ENCODE data around the gene IL31RA.

IL31RA gene

GRCh38 chr5:55959208-55959607, 108.1 kb downstream of the IL31RA start:
- Histone ChIP-seq H3K4me3 (ENCODE audit: low read length) (no peak overlapping the region), H3K27ac (ENCODE audit: low read depth, low read length) (no peak overlapping the region), H3K9me2 (replicated peaks; ENCODE audit: control insufficient read depth, low read length) (no peaks in the 10 kb centered on the region), H4K20me1 (ENCODE audit: control insufficient read depth, insufficient read depth, low read depth, low read length) (no peaks in the 10 kb centered on the region), H3K4me2 (ENCODE audit: low read length) (no peak overlapping the region), H3K9me3 (ENCODE audit: control insufficient read depth, insufficient read depth, low read length) (no peaks in the 10 kb centered on the region), H3K4me1 (ENCODE audit: control insufficient read depth, low read length) (no peaks in the 10 kb centered on the region), H3F3A (ENCODE audit: control insufficient read depth, insufficient read depth) (no peaks in the 10 kb centered on the region), H3K79me2 (ENCODE audit: control insufficient read depth, low read length) (no peaks in the 10 kb centered on the region), H3K36me3 (ENCODE audit: control insufficient read depth, low read length) (peaks cover 10% of the 10 kb centered on the region), H3K27me3 (ENCODE audit: control insufficient read depth, low read length) (no peaks in the 10 kb centered on the region)
- TF ChIP-seq, protein P1, sequence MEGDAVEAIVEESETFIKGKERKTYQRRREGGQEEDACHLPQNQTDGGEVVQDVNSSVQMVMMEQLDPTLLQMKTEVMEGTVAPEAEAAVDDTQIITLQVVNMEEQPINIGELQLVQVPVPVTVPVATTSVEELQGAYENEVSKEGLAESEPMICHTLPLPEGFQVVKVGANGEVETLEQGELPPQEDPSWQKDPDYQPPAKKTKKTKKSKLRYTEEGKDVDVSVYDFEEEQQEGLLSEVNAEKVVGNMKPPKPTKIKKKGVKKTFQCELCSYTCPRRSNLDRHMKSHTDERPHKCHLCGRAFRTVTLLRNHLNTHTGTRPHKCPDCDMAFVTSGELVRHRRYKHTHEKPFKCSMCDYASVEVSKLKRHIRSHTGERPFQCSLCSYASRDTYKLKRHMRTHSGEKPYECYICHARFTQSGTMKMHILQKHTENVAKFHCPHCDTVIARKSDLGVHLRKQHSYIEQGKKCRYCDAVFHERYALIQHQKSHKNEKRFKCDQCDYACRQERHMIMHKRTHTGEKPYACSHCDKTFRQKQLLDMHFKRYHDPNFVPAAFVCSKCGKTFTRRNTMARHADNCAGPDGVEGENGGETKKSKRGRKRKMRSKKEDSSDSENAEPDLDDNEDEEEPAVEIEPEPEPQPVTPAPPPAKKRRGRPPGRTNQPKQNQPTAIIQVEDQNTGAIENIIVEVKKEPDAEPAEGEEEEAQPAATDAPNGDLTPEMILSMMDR (IDR thresholded peaks at IDR 0.05; ENCODE audit: low read depth, low read length, poor library complexity, severe bottlenecking) = no peak
- TF ChIP-seq EZH2phosphoT487 (IDR thresholded peaks at IDR 0.05; ENCODE audit: borderline replicate concordance, low read length) = no peak

- no peaks in the 10 kb centered on the region for H3F3A ChIP-seq (ENCODE audit: control insufficient read depth, insufficient read depth)
- H3K9me3 ChIP-seq (ENCODE audit: control insufficient read depth, insufficient read depth, low read length) = no peaks in the 10 kb centered on the region
- H3K79me2 ChIP-seq (ENCODE audit: control insufficient read depth, low read length) = no peaks in the 10 kb centered on the region
- no peak overlapping the region for H3K27ac ChIP-seq (ENCODE audit: low read depth, low read length)
- H3K4me2 ChIP-seq (ENCODE audit: low read length) = no peak overlapping the region
- peaks cover 4% of the 10 kb centered on the region for H3K36me3 ChIP-seq (ENCODE audit: control insufficient read depth, low read length)
- no peaks in the 10 kb centered on the region for H3K27me3 ChIP-seq (ENCODE audit: control insufficient read depth, low read length)
- H3K4me1 ChIP-seq (ENCODE audit: control insufficient read depth, low read length) = no peaks in the 10 kb centered on the region
- TF ChIP-seq EZH2phosphoT487 (IDR thresholded peaks at IDR 0.05; ENCODE audit: borderline replicate concordance, low read length) = no peak
- TF ChIP-seq, protein P1 (IDR thresholded peaks at IDR 0.05; ENCODE audit: low read depth, low read length, poor library complexity, severe bottlenecking) = no peak
- no peaks in the 10 kb centered on the region for H4K20me1 ChIP-seq (ENCODE audit: control insufficient read depth, insufficient read depth, low read depth, low read length)
- H3K9me2 ChIP-seq (replicated peaks; ENCODE audit: control insufficient read depth, low read length) = no peaks in the 10 kb centered on the region
- no peak overlapping the region for H3K4me3 ChIP-seq (ENCODE audit: low read length)
Observed at GRCh38 chr5:55960779-55961178, 109.6 kb downstream of the IL31RA start.

GRCh38 chr5:55965525-55965924, 114.4 kb downstream of the IL31RA start:
- no peak overlapping the region for H3K4me3 ChIP-seq (ENCODE audit: low read length)
- H3F3A ChIP-seq (ENCODE audit: control insufficient read depth, insufficient read depth) = no peaks in the 10 kb centered on the region
- no peak overlapping the region for H3K4me2 ChIP-seq (ENCODE audit: low read length)
- H3K36me3 ChIP-seq (ENCODE audit: control insufficient read depth, low read length) = peaks cover 6% of the 10 kb centered on the region; the same call in 1 of the 2 replicates
- H4K20me1 ChIP-seq (ENCODE audit: control insufficient read depth, insufficient read depth, low read depth, low read length) = no peaks in the 10 kb centered on the region
- H3K79me2 ChIP-seq (ENCODE audit: control insufficient read depth, low read length) = no peaks in the 10 kb centered on the region
- H3K27me3 ChIP-seq (ENCODE audit: control insufficient read depth, low read length) = no peaks in the 10 kb centered on the region
- no peaks in the 10 kb centered on the region for H3K9me2 ChIP-seq (replicated peaks; ENCODE audit: control insufficient read depth, low read length)
- no peak for TF ChIP-seq EZH2phosphoT487 (IDR thresholded peaks at IDR 0.05; ENCODE audit: borderline replicate concordance, low read length)
- TF ChIP-seq, protein P1 (IDR thresholded peaks at IDR 0.05; ENCODE audit: low read depth, low read length, poor library complexity, severe bottlenecking) = no peak
- no peak overlapping the region for H3K27ac ChIP-seq (ENCODE audit: low read depth, low read length)
- no peaks in the 10 kb centered on the region for H3K4me1 ChIP-seq (ENCODE audit: control insufficient read depth, low read length)
- no peaks in the 10 kb centered on the region for H3K9me3 ChIP-seq (ENCODE audit: control insufficient read depth, insufficient read depth, low read length)
